ENCODE measurements around the gene TRIP12. TPM values are rescaled to one million over a fixed set of nuclear protein-coding genes. Genes with fewer than 3 reads are reported as not detected.
"Not testable (repeated sequence)": the region's sequence is repeated elsewhere in the genome, so short reads cannot be mapped to it uniquely, and the experiment has no call there.

Gene TRIP12
- total RNA-seq, 1 donor from 2014 or later = 79.4 TPM

GRCh38 chr2:229765721-229766120, 156.1 kb downstream of the TRIP12 start:
- H3K4me3 ChIP-seq = no peak overlapping the region
- no peaks in the 10 kb centered on the region for H3K9me3 ChIP-seq
- no peaks in the 10 kb centered on the region for H3K27me3 ChIP-seq
- TF ChIP-seq CTCF (IDR thresholded peaks at IDR 0.05) = no peak
- H3K36me3 ChIP-seq = peaks cover 37 to 70% of the 10 kb centered on the region in 2 donors
- intact Hi-C loops (cut with DNase I) = no loop called here
- DNase-seq (ENCODE audit: low spot score in 2 of 2) = no peak
- no peak overlapping the region for H3K27ac ChIP-seq
- no peaks in the 10 kb centered on the region for H3K4me1 ChIP-seq

- DNase-seq (ENCODE audit: low spot score in 2 of 2) = no peak
- intact Hi-C loops (cut with DNase I) = no loop called here
- H3K4me3 ChIP-seq = no peak overlapping the region
Observed at GRCh38 chr2:229761663-229762062, 160.1 kb downstream of the TRIP12 start.

GRCh38 chr2:229757462-229757861, 164.3 kb downstream of the TRIP12 start:
- H3K9me3 ChIP-seq; H3K36me3 ChIP-seq; intact Hi-C loops (cut with DNase I); H3K4me3 ChIP-seq; H3K27ac ChIP-seq; H3K4me1 ChIP-seq; H3K27me3 ChIP-seq; DNase-seq (ENCODE audit: low spot score in 2 of 2): not testable (repeated sequence)

More at GRCh38 chr2:229761663-229762062, 160.1 kb downstream of the TRIP12 start:
- no peaks in the 10 kb centered on the region for H3K9me3 ChIP-seq
- no peaks in the 10 kb centered on the region for H3K27me3 ChIP-seq
- H3K27ac ChIP-seq = no peak overlapping the region
- no peaks in the 10 kb centered on the region for H3K4me1 ChIP-seq
- TF ChIP-seq CTCF (IDR thresholded peaks at IDR 0.05) = no peak
- peaks cover 16 to 35% of the 10 kb centered on the region in 2 donors for H3K36me3 ChIP-seq

GRCh38 chr2:229752970-229753729, 168.7 kb downstream of the TRIP12 start:
- Histone ChIP-seq H3K4me3 (no peak overlapping the region), H3K27me3 (no peaks in the 10 kb centered on the region), H3K4me1 (no peaks in the 10 kb centered on the region), H3K27ac (no peak overlapping the region), H3K36me3 (no peaks in the 10 kb centered on the region), H3K9me3 (no peaks in the 10 kb centered on the region)
- no peak for TF ChIP-seq CTCF (IDR thresholded peaks at IDR 0.05)
- DNase-seq (ENCODE audit: low spot score in 2 of 2) = no peak
- intact Hi-C loops (cut with DNase I) = no loop called here

GRCh38 chr2:229749779-229750178, 172.0 kb downstream of the TRIP12 start:
- no peak overlapping the region for H3K4me3 ChIP-seq
- no peak overlapping the region for H3K27ac ChIP-seq
- no peaks in the 10 kb centered on the region for H3K27me3 ChIP-seq
- no peaks in the 10 kb centered on the region for H3K36me3 ChIP-seq
- no peak for TF ChIP-seq CTCF (IDR thresholded peaks at IDR 0.05)
- H3K4me1 ChIP-seq = no peaks in the 10 kb centered on the region
- no peaks in the 10 kb centered on the region for H3K9me3 ChIP-seq
- DNase-seq (ENCODE audit: low spot score in 2 of 2) = no peak
- intact Hi-C loops (cut with DNase I) = no loop called here

- H3K27me3 ChIP-seq = no peaks in the 10 kb centered on the region
- no peak overlapping the region for H3K4me3 ChIP-seq
- H3K36me3 ChIP-seq = no peaks in the 10 kb centered on the region
- no peak overlapping the region for H3K27ac ChIP-seq
- intact Hi-C loops (cut with DNase I) = no loop called here
- H3K4me1 ChIP-seq = no peaks in the 10 kb centered on the region
- TF ChIP-seq CTCF (IDR thresholded peaks at IDR 0.05) = no peak
- no peaks in the 10 kb centered on the region for H3K9me3 ChIP-seq
- DNase-seq (ENCODE audit: low spot score in 2 of 2) = no peak
Observed at GRCh38 chr2:229748950-229749349, 172.9 kb downstream of the TRIP12 start.

GRCh38 chr2:229742691-229743090, 179.1 kb downstream of the TRIP12 start:
- DNase-seq (ENCODE audit: low spot score in 2 of 2); intact Hi-C loops (cut with DNase I); H3K27ac ChIP-seq; H3K36me3 ChIP-seq; H3K27me3 ChIP-seq; H3K4me3 ChIP-seq; H3K4me1 ChIP-seq: not testable (repeated sequence)
- H3K9me3 ChIP-seq = peaks cover 0 to 16% of the 10 kb centered on the region in 2 donors
